ENCODE results near the gene CDK14. TPM values are rescaled to one million over a fixed set of nuclear protein-coding genes. Genes with fewer than 3 reads are reported as not detected.

The CDK14 gene
- total RNA-seq, 2 donors from 2014 or later, result 0.49 to 1.7 TPM

DNA sequence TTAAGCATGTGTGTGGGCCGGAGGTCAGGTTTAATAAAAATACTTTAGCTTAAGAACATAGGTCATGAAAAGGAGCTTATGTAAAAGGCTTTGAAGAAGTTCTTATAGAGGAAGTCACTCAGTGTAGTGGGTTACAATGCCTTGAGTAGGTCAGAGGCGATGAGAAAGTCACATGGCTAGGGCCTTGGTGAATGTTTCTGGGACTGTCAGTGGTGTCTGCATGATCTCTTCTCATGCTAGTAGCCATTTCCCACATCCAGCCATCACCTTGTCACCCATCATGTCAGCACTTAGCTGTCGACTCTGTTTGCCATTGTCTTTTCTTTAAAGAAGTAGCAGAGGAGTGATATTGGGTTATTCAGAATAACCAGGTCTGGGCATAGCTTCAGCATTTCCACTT, 236.6 kb downstream of the CDK14 start:
- Mint-ChIP-seq H3K4me1 (ENCODE audit: low read depth) (no peaks in the 10 kb centered on the region), H3K4me3 (no peak overlapping the region), H3K27ac (no peak overlapping the region), H3K36me3 (ENCODE audit: insufficient read depth in 2 of 2) (peaks cover 2 to 8% of the 10 kb centered on the region in 2 donors), H3K9me3 (peaks cover 11 to 12% of the 10 kb centered on the region in 2 donors), H3K27me3 (ENCODE audit: low read depth) (no peaks in the 10 kb centered on the region)
- ATAC-seq (replicated peaks in 1 of 2) (no peak), DNase-seq (no peak)

DNA sequence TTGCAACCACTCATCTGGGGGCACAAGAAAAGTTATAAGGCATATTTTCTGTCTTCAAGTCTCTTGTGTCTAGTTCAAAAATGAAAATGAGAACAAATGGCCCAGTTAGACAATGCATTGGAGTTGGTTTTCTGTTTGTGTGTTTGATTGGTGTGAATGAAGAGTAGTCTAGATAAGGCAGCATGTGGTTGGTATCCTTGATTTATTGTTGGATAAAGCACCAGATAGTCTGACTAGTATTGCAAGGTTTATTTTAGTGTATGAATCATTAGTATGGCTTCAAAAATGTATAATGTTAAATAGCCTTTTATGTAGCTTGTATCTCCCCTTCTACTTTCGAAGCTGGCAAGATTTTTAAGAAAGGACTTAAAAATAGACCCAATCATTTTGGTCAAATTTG, 237.3 kb downstream of the CDK14 start:
- no peak for DNase-seq
- no peak for ATAC-seq (replicated peaks in 1 of 2)
- Mint-ChIP-seq H3K36me3 (ENCODE audit: insufficient read depth in 2 of 2) (peaks cover 2 to 8% of the 10 kb centered on the region in 2 donors), H3K4me1 (ENCODE audit: low read depth) (no peaks in the 10 kb centered on the region), H3K9me3 (peaks cover 11 to 14% of the 10 kb centered on the region in 2 donors), H3K27ac (no peak overlapping the region), H3K4me3 (no peak overlapping the region), H3K27me3 (ENCODE audit: low read depth) (no peaks in the 10 kb centered on the region)

DNA sequence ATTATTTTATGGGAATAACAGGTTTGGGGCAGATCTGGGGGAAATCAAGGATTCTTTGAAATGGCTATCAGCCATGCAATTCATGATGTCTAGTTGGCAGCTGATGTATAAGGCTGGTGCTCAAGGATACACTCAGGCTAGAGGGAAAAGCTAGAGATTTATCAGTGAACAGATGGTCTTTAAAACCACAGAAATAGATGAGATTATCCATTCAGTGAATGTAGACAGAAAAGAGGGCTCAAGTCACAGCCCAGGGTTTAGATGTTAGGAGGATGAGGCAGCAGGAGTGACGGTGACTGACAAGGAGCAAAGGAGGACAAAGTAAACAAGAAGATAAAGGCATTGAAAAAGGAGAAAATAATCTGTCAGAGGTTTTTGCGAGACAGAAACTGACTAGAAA, 238.7 kb downstream of the CDK14 start:
- peaks cover 0 to 5% of the 10 kb centered on the region in 2 donors for H3K36me3 Mint-ChIP-seq (ENCODE audit: insufficient read depth in 2 of 2)
- ATAC-seq (replicated peaks in 1 of 2) (no peak), DNase-seq (no peak)
- no peak overlapping the region for H3K4me3 Mint-ChIP-seq
- H3K27ac Mint-ChIP-seq, result no peak overlapping the region
- H3K27me3 Mint-ChIP-seq (ENCODE audit: low read depth), result no peaks in the 10 kb centered on the region
- H3K4me1 Mint-ChIP-seq (ENCODE audit: low read depth), result no peaks in the 10 kb centered on the region
- H3K9me3 Mint-ChIP-seq, result peaks cover 11 to 18% of the 10 kb centered on the region in 2 donors

DNA sequence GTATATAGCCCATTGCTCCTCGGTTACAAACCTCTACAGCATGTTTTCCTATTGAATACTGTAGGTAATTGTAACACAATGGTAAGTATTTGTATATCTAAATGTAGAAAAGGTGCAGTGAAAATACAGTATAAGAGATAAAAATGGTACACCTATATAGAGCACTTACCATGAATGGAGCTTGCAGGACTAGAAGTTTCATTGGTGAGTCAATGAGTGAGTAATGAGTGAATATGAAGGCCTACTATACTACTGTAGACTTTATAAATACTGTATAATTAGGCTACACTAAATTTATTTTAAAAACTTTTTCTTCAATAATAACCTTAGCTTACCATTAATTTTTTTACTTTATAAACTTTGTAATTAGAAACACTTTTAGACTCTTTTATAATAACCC, 239.7 kb downstream of the CDK14 start:
- ATAC-seq (replicated peaks in 1 of 2) (no peak), DNase-seq (no peak)
- Mint-ChIP-seq H3K27me3 (ENCODE audit: low read depth) (no peaks in the 10 kb centered on the region), H3K9me3 (peaks cover 11 to 17% of the 10 kb centered on the region in 2 donors), H3K27ac (no peak overlapping the region), H3K4me3 (no peak overlapping the region), H3K36me3 (ENCODE audit: insufficient read depth in 2 of 2) (peaks cover 0 to 2% of the 10 kb centered on the region in 2 donors), H3K4me1 (ENCODE audit: low read depth) (no peaks in the 10 kb centered on the region)

DNA sequence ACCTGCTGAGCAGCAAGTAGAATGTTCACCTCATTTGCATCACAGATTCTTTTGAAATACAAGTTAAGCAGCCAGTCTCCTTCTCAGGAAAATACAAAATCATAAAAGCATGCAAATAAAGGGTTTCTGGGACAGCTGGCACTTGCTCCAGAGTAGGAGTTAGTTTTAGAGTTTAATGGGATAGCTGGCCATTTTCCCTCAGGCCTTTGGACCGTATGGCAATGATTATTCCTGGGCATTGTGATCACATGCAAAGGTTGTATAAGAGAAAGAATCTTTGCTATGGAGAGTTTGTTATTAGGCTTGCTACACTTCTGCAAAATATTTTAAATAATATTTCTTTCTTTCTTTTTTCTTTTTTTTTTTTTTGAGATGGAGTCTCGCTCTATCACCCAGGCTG, 240.8 kb downstream of the CDK14 start:
- Mint-ChIP-seq H3K36me3 (ENCODE audit: insufficient read depth in 2 of 2) (no peaks in the 10 kb centered on the region), H3K4me1 (ENCODE audit: low read depth) (no peaks in the 10 kb centered on the region), H3K27me3 (ENCODE audit: low read depth) (no peaks in the 10 kb centered on the region), H3K4me3 (no peak overlapping the region), H3K9me3 (peaks cover 8 to 14% of the 10 kb centered on the region in 2 donors), H3K27ac (no peak overlapping the region)
- ATAC-seq (replicated peaks in 1 of 2) (no peak), DNase-seq (no peak)

DNA sequence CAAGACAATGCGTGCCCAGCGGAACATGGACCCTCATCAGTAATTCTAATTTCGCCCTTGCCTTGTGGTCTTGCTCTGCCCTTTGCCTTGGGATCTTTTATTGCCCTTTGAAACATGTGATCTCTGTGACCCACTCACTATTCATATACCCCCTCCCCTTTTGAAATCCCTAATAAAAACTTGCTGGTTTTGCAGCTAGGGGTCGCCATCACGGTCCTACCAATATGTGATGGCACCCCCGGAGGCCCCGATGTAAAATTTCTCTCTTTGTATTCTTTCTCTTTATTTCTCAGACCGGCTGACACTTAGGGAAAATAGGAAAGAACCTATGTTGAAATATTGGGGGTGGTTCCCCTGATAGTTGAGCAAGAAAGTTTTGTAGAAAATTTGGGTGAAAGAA, 242.7 kb downstream of the CDK14 start:
- Mint-ChIP-seq H3K27ac (no peak overlapping the region), H3K4me1 (ENCODE audit: low read depth) (no peaks in the 10 kb centered on the region), H3K36me3 (ENCODE audit: insufficient read depth in 2 of 2) (no peaks in the 10 kb centered on the region), H3K27me3 (ENCODE audit: low read depth) (no peaks in the 10 kb centered on the region), H3K4me3 (no peak overlapping the region), H3K9me3 (peaks cover 8 to 14% of the 10 kb centered on the region in 2 donors)
- DNase-seq (no peak), ATAC-seq (replicated peaks in 1 of 2) (no peak)

DNA sequence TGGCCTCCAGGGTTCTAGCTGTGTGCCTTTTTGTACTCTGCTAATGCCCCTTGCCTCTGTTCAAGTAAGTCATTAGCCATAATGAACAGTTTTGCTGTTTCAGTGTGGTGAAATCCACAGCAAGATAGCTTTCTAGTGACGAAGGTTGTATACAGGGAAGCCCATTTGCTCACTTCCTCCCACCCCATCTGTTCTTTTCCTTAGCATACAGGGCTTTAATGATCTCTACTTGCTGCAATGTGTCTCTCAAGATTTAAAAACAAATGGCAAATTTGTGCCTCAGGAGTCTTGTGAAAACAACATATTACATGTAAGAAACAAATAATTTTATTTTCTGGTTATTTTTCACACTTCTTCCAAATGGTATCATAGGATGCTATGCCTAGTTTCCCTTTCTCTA, 243.2 kb downstream of the CDK14 start:
- Mint-ChIP-seq H3K27ac (no peak overlapping the region), H3K4me1 (ENCODE audit: low read depth) (no peaks in the 10 kb centered on the region), H3K9me3 (peaks cover 8 to 14% of the 10 kb centered on the region in 2 donors), H3K36me3 (ENCODE audit: insufficient read depth in 2 of 2) (no peaks in the 10 kb centered on the region), H3K27me3 (ENCODE audit: low read depth) (no peaks in the 10 kb centered on the region), H3K4me3 (no peak overlapping the region)
- no peak for ATAC-seq (replicated peaks in 1 of 2)
- no peak for DNase-seq

DNA sequence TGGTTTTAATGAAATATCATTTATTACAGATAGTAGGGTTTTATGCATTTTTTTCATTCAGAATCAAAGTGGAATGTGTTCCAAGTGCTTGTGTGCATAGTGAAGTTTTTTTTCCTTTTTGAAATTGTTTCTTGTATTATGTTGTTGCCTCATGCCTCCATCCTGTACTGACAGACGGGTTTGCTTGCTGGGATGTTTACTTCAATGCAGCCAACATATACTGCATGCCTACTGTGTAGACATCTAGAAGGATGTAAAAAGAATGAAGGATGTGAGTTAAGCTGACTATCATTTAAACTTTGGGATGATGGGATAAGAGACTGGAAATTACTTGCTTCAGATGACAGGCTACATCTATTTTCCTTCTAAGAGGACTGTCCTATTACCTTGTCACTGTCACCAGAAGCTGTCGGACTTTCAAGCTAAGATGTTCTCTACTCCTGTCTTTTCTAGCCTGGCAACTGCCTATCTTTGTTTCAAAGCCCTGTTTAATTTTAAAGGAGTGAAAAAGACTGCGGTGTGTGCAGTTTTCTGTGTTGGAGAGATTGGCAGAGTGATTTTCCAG, 243.7 kb downstream of the CDK14 start:
- Mint-ChIP-seq H3K27ac (no peak overlapping the region), H3K4me1 (ENCODE audit: low read depth) (no peaks in the 10 kb centered on the region), H3K9me3 (peaks cover 6 to 13% of the 10 kb centered on the region in 2 donors), H3K27me3 (ENCODE audit: low read depth) (no peaks in the 10 kb centered on the region), H3K4me3 (no peak overlapping the region), H3K36me3 (ENCODE audit: insufficient read depth in 2 of 2) (no peaks in the 10 kb centered on the region)
- ATAC-seq (replicated peaks in 1 of 2) (no peak), DNase-seq (no peak)

DNA sequence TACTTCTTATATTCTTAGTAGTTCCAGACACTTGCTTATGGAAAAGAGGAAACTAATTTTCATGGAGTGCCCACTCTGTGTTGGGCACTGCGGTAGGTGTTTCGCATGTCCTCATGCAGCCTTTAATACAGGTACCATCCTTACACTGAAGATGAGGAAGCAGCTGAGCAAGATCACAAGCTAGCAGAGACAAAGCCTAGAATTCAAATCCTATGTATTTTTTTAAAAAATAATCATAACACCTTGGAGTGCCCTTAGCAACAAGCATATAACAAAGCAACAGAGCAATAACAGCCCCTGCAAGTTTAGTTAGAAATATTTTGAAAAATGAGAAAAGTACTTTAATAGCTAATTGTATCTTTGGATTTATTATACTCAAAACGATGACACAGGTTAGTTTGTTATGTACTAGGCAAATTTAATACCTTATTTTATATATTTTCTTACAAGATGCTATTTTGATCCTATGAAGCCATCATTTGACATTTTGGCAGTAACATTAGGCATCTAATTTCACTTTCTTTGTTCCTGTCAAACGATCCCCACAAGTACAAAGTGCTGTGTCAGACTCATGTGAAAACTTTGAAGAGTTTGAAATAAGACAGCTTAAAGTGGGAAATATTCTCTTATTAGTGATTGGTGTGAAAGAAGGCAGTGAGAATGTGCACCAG, 245.8 kb downstream of the CDK14 start:
- H3K27me3 Mint-ChIP-seq (ENCODE audit: low read depth), result no peaks in the 10 kb centered on the region
- no peak overlapping the region for H3K4me3 Mint-ChIP-seq
- H3K9me3 Mint-ChIP-seq, result peaks cover 2 to 10% of the 10 kb centered on the region in 2 donors
- ATAC-seq (replicated peaks in 1 of 2), result no peak
- H3K36me3 Mint-ChIP-seq (ENCODE audit: insufficient read depth in 2 of 2), result no peaks in the 10 kb centered on the region
- H3K27ac Mint-ChIP-seq, result no peak overlapping the region
- H3K4me1 Mint-ChIP-seq (ENCODE audit: low read depth), result no peaks in the 10 kb centered on the region
- DNase-seq, result no peak

DNA sequence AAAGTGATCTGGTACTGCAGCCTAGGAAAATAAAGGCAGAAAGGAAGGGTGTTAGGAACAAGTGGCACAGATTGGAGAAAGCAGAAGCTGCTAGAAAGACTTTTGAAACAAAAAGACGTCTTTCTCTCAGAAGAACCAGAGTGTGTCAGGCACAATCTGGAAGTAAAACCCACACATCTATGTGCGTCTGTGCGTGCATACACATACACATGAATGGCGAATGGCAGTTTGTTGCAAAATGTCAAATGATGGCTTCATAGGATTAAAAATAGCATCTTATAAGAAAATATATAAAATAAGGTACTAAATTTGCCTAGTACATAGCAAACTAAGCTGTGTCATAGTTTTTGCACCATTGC, 246.3 kb downstream of the CDK14 start:
- Mint-ChIP-seq H3K27ac (no peak overlapping the region), H3K27me3 (ENCODE audit: low read depth) (no peaks in the 10 kb centered on the region), H3K4me1 (ENCODE audit: low read depth) (no peaks in the 10 kb centered on the region), H3K9me3 (peaks cover 2 to 10% of the 10 kb centered on the region in 2 donors), H3K36me3 (ENCODE audit: insufficient read depth in 2 of 2) (no peaks in the 10 kb centered on the region), H3K4me3 (no peak overlapping the region)
- ATAC-seq (replicated peaks in 1 of 2) (no peak), DNase-seq (no peak)

DNA sequence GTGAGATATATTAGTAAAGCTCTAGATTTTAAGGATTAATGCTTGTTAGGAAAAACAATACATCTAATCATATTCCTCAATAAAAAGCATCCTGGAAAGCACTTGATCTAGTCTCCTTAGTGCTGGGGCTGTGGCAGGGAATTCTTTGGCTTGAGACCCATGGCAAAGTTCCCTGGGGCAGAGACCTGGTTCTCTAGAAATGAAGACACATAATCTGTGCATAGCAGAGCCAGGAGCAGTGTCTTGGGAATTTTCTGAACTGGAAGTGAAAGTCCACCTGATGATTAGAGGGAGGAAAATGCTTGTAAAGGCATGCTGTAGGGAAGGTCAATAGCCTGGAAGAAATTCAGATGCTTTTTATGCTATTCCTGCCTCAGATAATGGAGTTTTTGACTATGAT, 247.4 kb downstream of the CDK14 start:
- H3K27me3 Mint-ChIP-seq (ENCODE audit: low read depth), result no peaks in the 10 kb centered on the region
- H3K27ac Mint-ChIP-seq, result no peak overlapping the region
- H3K36me3 Mint-ChIP-seq (ENCODE audit: insufficient read depth in 2 of 2), result no peaks in the 10 kb centered on the region
- no peaks in the 10 kb centered on the region for H3K4me1 Mint-ChIP-seq (ENCODE audit: low read depth)
- H3K4me3 Mint-ChIP-seq, result no peak overlapping the region
- no peak for DNase-seq
- peaks cover 2 to 7% of the 10 kb centered on the region in 2 donors for H3K9me3 Mint-ChIP-seq
- no peak for ATAC-seq (replicated peaks in 1 of 2)

DNA sequence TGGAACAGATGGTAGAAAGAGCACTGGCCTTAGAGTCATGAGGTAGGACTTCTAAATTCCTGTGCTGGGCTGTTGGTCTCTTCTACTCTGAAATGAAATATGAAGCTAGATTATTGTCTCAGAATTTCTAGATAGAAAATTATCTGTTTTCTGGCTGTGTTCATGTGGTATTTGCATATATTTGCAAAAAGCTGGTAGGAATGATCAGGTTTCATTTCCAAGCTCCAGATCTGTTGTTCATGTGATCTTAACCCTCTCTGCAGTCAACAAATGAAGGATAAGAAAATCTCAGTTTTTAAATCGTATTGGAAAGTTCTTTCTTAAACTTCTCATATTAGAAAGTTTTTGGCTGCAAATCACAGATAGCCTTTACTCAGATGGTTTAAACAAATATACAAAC, 248.3 kb downstream of the CDK14 start:
- H3K27me3 Mint-ChIP-seq (ENCODE audit: low read depth), result no peaks in the 10 kb centered on the region
- no peak overlapping the region for H3K4me3 Mint-ChIP-seq
- DNase-seq (no peak), ATAC-seq (replicated peaks in 1 of 2) (no peak)
- H3K9me3 Mint-ChIP-seq, result no peaks in the 10 kb centered on the region
- H3K36me3 Mint-ChIP-seq (ENCODE audit: insufficient read depth in 2 of 2), result no peaks in the 10 kb centered on the region
- H3K4me1 Mint-ChIP-seq (ENCODE audit: low read depth), result no peaks in the 10 kb centered on the region
- no peak overlapping the region for H3K27ac Mint-ChIP-seq

DNA sequence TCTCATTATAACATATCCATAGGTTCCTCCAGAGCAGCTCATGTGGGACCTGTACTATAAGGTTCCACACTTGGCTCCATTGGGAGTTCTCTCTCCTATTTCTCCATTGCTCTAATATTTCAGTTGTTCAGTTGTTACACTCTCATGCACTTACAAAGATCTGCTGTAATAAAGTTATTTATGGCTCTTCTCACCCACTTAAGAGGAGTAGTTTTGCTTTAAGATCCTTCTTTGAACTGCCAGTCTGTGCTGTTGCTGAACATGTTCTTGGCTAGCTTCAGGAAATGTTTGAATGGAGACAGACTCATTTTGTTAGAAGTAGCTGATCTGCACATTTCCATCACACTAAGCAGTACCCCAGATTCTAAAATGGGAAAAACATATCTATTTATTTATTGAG, 250.1 kb downstream of the CDK14 start:
- no peaks in the 10 kb centered on the region for H3K27me3 Mint-ChIP-seq (ENCODE audit: low read depth)
- H3K36me3 Mint-ChIP-seq (ENCODE audit: insufficient read depth in 2 of 2), result no peaks in the 10 kb centered on the region
- H3K9me3 Mint-ChIP-seq, result no peaks in the 10 kb centered on the region
- no peaks in the 10 kb centered on the region for H3K4me1 Mint-ChIP-seq (ENCODE audit: low read depth)
- H3K4me3 Mint-ChIP-seq, result no peak overlapping the region
- DNase-seq (no peak), ATAC-seq (replicated peaks in 1 of 2) (no peak)
- H3K27ac Mint-ChIP-seq, result no peak overlapping the region

DNA sequence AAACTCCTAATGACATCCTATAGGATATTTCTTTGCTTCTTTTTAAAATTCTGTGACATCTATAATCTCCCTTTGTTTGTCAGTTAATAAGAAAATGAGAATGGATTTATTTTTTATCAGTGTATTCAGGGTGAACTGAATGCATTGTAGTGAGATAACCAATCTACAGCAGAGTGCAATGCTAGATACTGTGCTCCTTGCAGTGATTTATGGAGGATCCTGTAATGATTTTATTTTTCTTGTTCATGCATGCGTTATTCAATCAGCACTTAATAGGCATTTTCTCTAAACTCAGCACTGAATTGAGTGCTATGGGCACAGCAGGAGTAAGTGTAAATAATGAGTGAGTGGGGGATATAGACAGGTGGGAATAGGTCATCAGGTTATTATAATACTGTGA, 253.9 kb downstream of the CDK14 start:
- Mint-ChIP-seq H3K27ac (no peak overlapping the region), H3K4me1 (ENCODE audit: low read depth) (no peaks in the 10 kb centered on the region), H3K4me3 (no peak overlapping the region), H3K36me3 (ENCODE audit: insufficient read depth in 2 of 2) (no peaks in the 10 kb centered on the region), H3K27me3 (ENCODE audit: low read depth) (no peaks in the 10 kb centered on the region), H3K9me3 (no peaks in the 10 kb centered on the region)
- ATAC-seq (replicated peaks in 1 of 2) (no peak), DNase-seq (no peak)
